Activated T-helper 1 cell treated with anti-CD3 and anti-CD28 coated beads, Interleukin-2, amount 50 U/mL, for 16 hours (primary cell): ENCODE data around the gene AMH.

Experiments used
- DNase-seq, 2 donors: peaks; one replicate each; pipeline ENCODE4 v3.0.0-alpha.2; 2020; ENCODE audit warnings: low read depth in 1 of 2, low spot score in 1 of 2

Gene AMH

DNA sequence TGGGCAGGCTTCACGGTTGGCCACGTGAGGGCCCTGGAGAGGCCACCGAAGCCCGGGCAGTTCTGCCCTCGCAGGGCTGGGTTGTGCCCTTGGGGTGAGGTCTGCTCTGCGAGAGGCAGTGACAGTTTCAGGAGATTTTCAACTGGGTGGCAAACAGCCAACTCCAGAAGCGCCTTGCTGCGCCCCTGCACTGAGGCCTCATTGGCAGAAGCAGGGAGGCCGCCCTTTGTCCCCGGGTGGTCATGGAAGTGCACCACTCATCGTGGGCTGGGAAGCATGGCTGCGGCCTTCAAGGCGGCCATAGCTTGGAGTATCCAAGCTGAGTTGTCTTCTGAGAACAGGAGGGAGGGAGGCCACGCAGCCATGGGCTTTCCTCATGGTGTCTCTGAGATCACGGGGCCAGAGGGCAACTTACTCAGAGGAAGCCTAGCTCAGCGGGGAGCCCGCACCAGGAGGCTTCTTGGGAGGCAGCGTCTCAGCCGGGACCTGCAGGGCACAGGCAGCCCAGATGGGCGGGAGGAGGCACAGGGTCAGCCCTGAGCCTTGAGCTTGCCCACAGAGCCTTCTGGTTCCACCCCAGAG is 27.8 kb upstream of the AMH start:
- DNase-seq, result no peak

DNA sequence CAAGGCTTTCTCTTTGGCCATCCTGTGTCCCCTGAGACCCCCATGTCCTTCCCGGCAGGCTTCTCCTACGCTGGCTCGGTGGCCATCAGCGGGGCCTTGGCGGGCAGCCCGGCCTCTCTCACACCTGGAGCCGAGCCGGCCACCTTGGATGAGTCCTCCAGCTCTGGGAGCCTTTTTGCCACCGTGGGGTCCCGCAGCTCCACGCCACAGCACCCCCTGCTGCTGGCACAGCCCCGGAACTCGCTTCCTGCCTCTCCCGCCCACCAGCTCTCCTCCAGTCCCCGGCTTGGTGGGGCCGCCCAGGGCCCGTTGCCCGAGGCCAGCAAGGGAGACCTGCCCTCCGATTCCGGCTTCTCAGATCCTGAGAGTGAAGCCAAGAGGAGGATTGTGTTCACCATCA is 27.2 kb upstream of the AMH start:
- DNase-seq, result no peak

- DNase-seq, result no peak
Measured at GRCh38 chr19:2223391-2223790, 25.7 kb upstream of the AMH start.

GRCh38 chr19:2223959-2224358 is 25.2 kb upstream of the AMH start:
- DNase-seq, result no peak

DNA sequence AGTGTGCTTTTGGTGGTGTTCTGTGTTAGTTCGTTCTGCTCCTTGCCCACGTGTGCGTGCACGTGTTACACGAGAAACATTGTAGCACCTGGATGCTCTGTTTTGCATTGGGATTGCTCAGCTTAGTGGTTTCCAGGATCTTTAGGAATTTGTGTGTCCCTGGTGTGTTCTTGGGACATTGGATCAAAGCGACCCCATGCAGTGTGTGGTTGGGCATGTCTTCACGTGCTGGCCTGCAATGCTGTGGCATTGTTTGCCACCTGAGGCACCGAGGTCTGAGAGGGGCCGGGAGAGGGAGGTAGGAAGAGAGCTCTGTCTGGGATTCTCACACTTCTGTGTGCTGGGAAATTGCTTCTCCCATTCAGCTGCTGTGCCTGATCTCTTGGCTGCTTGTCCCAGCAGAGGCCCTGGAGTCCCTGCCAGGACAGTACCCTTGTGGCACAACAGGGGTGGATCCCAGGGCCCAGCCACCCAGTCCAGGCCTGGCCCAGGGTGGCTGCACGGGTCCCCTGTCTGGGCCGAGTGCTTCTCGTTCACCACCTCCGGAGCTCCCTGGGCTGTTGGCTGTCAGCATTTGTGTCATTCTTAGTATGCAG is 24.3 kb upstream of the AMH start:
- no peak for DNase-seq

- no peak for DNase-seq
Measured at GRCh38 chr19:2225415-2226050, 23.6 kb upstream of the AMH start.

- no peak for DNase-seq
Measured at GRCh38 chr19:2226051-2226839, 22.9 kb upstream of the AMH start.

- no peak for DNase-seq
Measured at GRCh38 chr19:2226840-2227360, 22.2 kb upstream of the AMH start.

DNA sequence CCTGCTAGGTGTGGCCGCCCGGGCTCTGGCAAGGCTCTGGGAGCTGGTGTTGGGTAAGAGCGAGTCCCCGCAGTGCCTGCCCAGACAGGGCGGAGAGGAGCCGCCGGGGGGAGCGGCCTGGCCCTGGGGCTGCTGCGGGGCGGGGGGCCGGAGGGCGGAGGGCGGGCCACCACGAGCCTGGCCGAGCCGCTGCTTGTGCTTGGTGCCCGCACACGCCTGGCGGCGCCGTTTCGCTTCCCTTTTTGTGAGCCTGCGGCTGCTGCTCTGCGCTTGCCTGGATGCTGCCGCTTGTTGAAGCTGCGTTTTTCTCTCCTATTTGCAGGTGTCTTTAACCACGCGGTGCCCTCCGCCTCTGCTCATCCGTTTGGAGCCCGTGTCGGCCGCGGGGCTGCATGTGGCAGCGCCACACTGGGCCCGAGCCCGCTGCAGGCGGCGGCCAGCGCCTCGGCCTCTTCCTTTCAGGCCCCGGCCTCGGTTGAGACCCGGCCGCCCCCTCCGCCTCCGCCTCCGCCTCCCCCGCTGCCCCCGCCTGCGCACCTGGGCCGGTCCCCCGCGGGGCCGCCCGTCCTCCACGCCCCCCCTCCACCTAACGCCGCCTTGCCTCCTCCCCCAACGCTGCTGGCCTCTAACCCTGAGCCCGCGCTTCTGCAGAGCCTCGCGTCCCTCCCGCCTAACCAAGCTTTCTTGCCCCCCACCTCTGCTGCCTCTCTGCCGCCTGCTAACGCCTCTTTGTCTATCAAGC is 21.5 kb upstream of the AMH start:
- no peak for DNase-seq

DNA sequence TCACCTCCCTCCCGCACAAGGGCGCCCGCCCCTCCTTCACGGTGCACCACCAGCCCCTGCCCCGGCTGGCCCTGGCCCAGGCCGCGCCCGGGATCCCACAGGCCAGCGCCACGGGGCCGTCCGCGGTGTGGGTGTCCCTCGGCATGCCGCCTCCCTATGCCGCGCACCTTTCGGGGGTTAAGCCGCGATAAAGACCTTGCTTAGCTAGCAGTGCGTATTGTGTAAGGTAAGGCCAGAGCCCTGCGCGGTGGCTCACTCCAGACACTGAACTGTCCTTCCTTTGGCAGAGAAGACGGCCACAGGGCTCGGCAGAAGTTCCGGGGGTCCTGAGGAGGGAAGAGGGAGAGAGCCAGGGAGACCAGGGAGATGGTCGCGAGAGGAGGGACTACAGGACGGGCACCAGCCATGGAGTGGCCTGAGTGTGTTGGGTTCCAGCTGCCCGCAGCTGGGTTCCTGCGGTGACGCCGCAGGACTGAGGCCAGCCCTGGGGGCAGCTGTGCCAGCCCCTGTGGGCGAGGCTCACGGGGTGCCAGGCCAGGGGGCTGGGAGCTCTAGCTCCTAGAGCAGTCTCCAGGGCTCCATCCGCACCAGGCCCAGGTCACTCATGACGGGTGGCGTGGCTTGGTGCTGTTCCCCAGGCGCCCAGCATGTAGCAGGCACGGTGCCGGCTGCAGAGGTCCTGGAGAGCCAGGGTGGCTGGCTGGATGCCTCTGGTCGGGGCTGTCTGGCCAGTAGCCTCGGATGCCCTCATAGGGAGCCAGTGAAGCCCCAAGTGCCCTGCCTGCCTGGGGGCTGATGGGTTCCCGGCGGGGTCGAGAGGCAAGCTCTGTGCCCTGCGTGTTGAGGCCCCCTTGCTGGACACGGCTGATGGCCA is 20.7 kb upstream of the AMH start:
- no peak for DNase-seq

- no peak for DNase-seq
Measured at GRCh38 chr19:2229103-2230032, 19.8 kb upstream of the AMH start.

GRCh38 chr19:2230033-2230531 is 19.0 kb upstream of the AMH start:
- no peak for DNase-seq

- DNase-seq, result no peak
Measured at GRCh38 chr19:2230807-2231533, 18.2 kb upstream of the AMH start.

DNA sequence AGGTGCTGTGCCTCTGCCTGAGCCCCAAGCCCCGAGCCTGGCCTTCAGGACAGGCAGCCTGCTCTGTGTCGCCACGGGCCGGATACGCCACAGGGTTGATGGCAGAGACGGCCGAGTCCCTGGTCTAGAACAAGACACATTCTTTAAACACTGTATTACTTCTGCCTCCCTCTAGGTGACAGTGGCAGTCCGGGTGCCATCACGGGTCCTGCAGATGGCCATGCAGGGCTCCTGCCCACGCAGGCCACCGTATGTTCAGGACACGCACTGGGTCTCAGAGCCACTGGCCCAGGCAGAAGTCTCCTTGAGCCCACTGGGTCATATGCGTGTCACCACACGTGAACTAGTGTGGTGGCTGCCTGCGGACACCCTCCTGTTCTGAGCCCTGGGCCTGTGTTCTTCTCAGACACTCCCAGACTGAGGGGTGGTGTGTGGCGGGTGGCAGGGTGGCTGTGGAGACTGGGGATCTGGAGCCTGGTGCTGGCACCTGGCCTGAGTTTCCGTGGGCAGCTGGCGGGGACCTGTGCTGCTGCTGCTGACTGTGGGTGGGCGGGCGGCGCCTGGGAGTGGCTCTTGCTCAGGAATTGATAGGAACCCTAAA is 17.4 kb upstream of the AMH start:
- no peak for DNase-seq

DNA sequence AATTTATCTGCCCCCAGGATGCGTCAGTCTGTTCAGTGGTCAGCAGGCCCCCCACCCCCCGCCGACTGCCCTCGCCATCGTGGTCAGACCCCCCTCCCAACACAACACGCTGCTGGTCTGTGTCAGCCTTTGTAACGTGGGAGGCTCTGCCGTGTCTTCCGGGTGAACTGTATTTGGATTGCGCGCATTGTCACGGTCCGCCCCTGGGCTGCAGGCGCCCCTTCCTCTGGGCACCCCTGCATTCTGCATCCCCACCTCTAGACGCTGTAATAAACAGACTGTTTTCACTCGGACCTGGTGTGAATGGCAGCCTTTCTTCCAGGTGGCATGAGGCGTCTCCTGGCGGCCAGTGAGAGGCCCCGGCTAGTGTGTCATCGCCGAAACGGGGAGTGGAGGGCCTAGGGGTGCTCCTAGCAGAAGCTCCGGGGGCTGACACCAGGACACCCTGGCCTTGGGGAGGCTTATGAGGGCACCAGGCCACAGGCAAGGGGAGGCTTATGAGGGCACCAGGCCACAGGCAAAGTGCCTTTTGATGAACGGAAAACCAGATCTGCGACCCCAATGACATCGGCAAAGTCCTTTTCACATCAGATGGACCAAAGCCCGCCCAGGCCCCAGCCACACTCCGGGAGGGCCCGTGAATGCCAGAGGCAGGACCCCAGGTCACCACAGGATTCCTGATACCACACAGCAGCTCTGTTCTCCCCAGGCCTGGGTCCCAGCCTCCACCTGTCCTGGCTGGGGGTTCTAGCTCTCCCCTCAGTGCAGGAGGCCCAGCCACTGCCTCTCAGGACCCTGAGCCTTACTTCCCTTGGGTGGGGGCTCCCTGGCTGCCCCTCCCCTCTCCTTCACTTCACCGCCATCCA is 16.6 kb upstream of the AMH start:
- DNase-seq, result no peak

GRCh38 chr19:2233601-2234280 is 15.4 kb upstream of the AMH start:
- DNase-seq, result no peak
